ENCODE measurements around the gene CCM2. TPM values are rescaled to one million over a fixed set of nuclear protein-coding genes. Genes with fewer than 3 reads are reported as not detected.
"Not testable (repeated sequence)": the region's sequence is repeated elsewhere in the genome, so short reads cannot be mapped to it uniquely, and the experiment has no call there.

Gene CCM2
- total RNA-seq, 1 donor from 2014 or later: 34.1 TPM

- no peaks in the 10 kb centered on the region for H3K4me1 Mint-ChIP-seq
- peaks cover 14% of the 10 kb centered on the region for H3K9me3 Mint-ChIP-seq
- TF ChIP-seq, protein P1, sequence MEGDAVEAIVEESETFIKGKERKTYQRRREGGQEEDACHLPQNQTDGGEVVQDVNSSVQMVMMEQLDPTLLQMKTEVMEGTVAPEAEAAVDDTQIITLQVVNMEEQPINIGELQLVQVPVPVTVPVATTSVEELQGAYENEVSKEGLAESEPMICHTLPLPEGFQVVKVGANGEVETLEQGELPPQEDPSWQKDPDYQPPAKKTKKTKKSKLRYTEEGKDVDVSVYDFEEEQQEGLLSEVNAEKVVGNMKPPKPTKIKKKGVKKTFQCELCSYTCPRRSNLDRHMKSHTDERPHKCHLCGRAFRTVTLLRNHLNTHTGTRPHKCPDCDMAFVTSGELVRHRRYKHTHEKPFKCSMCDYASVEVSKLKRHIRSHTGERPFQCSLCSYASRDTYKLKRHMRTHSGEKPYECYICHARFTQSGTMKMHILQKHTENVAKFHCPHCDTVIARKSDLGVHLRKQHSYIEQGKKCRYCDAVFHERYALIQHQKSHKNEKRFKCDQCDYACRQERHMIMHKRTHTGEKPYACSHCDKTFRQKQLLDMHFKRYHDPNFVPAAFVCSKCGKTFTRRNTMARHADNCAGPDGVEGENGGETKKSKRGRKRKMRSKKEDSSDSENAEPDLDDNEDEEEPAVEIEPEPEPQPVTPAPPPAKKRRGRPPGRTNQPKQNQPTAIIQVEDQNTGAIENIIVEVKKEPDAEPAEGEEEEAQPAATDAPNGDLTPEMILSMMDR (IDR thresholded peaks at IDR 0.05; ENCODE audit: unreplicated experiment): no peak
- H3K27me3 Mint-ChIP-seq (ENCODE audit: low read depth): no peaks in the 10 kb centered on the region
- H3K27ac Mint-ChIP-seq: no peak overlapping the region
- DNase-seq (ENCODE audit: low spot score in 2 of 2, unreplicated experiment in 2 of 2): no peak
- no peak overlapping the region for H3K4me3 Mint-ChIP-seq
- peaks cover 29% of the 10 kb centered on the region for H3K36me3 Mint-ChIP-seq
Measured at GRCh38 chr7:45024126-45024744, 24.2 kb downstream of the CCM2 start.

- H3K27ac Mint-ChIP-seq; H3K4me1 Mint-ChIP-seq; H3K27me3 Mint-ChIP-seq (ENCODE audit: low read depth); DNase-seq (ENCODE audit: low spot score in 2 of 2, unreplicated experiment in 2 of 2); H3K4me3 Mint-ChIP-seq: not testable (repeated sequence)
- H3K9me3 Mint-ChIP-seq: peaks cover 14% of the 10 kb centered on the region
- H3K36me3 Mint-ChIP-seq: peaks cover 31% of the 10 kb centered on the region
Measured at GRCh38 chr7:45025473-45025872, 25.5 kb downstream of the CCM2 start.

GRCh38 chr7:45026013-45026412 lies 26.0 kb downstream of the CCM2 start:
- TF ChIP-seq, protein P1 (IDR thresholded peaks at IDR 0.05; ENCODE audit: unreplicated experiment): no peak
- no peak overlapping the region for H3K27ac Mint-ChIP-seq
- H3K4me1 Mint-ChIP-seq: no peaks in the 10 kb centered on the region
- H3K27me3 Mint-ChIP-seq (ENCODE audit: low read depth): no peaks in the 10 kb centered on the region
- peaks cover 31% of the 10 kb centered on the region for H3K36me3 Mint-ChIP-seq
- no peak overlapping the region for H3K4me3 Mint-ChIP-seq
- H3K9me3 Mint-ChIP-seq: peaks cover 14% of the 10 kb centered on the region
- no peak for DNase-seq (ENCODE audit: low spot score in 2 of 2, unreplicated experiment in 2 of 2)

- H3K27ac Mint-ChIP-seq: no peak overlapping the region
- no peaks in the 10 kb centered on the region for H3K4me1 Mint-ChIP-seq
- peaks cover 11% of the 10 kb centered on the region for H3K9me3 Mint-ChIP-seq
- no peak overlapping the region for H3K4me3 Mint-ChIP-seq
- TF ChIP-seq, protein P1 (IDR thresholded peaks at IDR 0.05; ENCODE audit: unreplicated experiment): no peak
- H3K36me3 Mint-ChIP-seq: peaks cover 28% of the 10 kb centered on the region
- no peak for DNase-seq (ENCODE audit: low spot score in 2 of 2, unreplicated experiment in 2 of 2)
- H3K27me3 Mint-ChIP-seq (ENCODE audit: low read depth): no peaks in the 10 kb centered on the region
Measured at GRCh38 chr7:45026984-45027773, 27.2 kb downstream of the CCM2 start.

- TF ChIP-seq, protein P1 (IDR thresholded peaks at IDR 0.05; ENCODE audit: unreplicated experiment): no peak
- Mint-ChIP-seq H3K4me1 (no peaks in the 10 kb centered on the region), H3K27me3 (ENCODE audit: low read depth) (no peaks in the 10 kb centered on the region), H3K36me3 (peaks cover 28% of the 10 kb centered on the region), H3K9me3 (peaks cover 11% of the 10 kb centered on the region), H3K4me3 (no peak overlapping the region), H3K27ac (no peak overlapping the region)
- DNase-seq (ENCODE audit: low spot score in 2 of 2, unreplicated experiment in 2 of 2): no peak
Measured at GRCh38 chr7:45027774-45028114, 27.7 kb downstream of the CCM2 start.

GRCh38 chr7:45028138-45028919 lies 28.3 kb downstream of the CCM2 start:
- TF ChIP-seq, protein P1 (IDR thresholded peaks at IDR 0.05; ENCODE audit: unreplicated experiment): no peak
- Mint-ChIP-seq H3K4me1 (no peaks in the 10 kb centered on the region), H3K27ac (no peak overlapping the region), H3K9me3 (peaks cover 11% of the 10 kb centered on the region), H3K4me3 (no peak overlapping the region), H3K36me3 (peaks cover 26% of the 10 kb centered on the region), H3K27me3 (ENCODE audit: low read depth) (no peaks in the 10 kb centered on the region)
- no peak for DNase-seq (ENCODE audit: low spot score in 2 of 2, unreplicated experiment in 2 of 2)
